C4-2B (cell line): ENCODE data around the gene NPAS3.

ENCODE experiments used
- CTCF ChIP-seq: fragments of 450-650 bp; conservative IDR thresholded peaks from 2 replicates; pipeline ENCODE4 v1.5.1; 2017; ENCODE audit warnings: mild to moderate bottlenecking
- ZFX ChIP-seq: fragments of 450-650 bp; IDR thresholded peaks from 2 replicates; pipeline ENCODE4 v1.6.1; 2017

GRCh38 chr14:33727606-33728005 lies 788.9 kb downstream of the NPAS3 start:
- TF ChIP-seq CTCF (no peak), ZFX (no peak)
